ENCODE measurements around the gene AKAP13.

DNA sequence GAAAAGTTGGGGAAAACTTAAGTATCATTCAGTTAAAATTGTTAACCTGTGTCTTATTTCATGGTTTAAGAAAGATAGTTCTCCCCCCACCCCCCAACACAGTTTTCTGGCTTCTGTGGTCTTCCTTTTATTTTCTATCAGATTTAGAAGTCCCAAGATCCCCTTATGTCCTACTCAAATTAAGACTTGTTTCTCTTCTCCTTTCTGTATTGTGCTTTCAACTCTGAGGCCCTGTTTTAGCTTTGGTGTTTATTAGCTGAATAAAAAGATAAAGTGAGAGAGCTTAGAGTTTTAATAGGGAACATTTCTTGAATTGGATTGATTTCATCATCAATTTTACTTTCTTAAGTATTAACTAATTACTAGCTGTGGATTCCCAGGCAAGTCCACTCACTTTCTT lies 62.6 kb downstream of the AKAP13 start:
- TF ChIP-seq EGR1 (IDR thresholded peaks at IDR 0.05) (no peak), EP300 (IDR thresholded peaks at IDR 0.05; ENCODE audit: borderline replicate concordance) (no peak), YY1 (IDR thresholded peaks at IDR 0.05; ENCODE audit: low read depth) (no peak), TCF12 (IDR thresholded peaks at IDR 0.05; ENCODE audit: low read depth) (no peak), TEAD4 (IDR thresholded peaks at IDR 0.05) (no peak), TAF1 (IDR thresholded peaks at IDR 0.05; ENCODE audit: low read depth) (no peak)
- TF ChIP-seq, protein P1, sequence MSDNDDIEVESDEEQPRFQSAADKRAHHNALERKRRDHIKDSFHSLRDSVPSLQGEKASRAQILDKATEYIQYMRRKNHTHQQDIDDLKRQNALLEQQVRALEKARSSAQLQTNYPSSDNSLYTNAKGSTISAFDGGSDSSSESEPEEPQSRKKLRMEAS (IDR thresholded peaks at IDR 0.05), result no peak
- TF ChIP-seq, protein P2, sequence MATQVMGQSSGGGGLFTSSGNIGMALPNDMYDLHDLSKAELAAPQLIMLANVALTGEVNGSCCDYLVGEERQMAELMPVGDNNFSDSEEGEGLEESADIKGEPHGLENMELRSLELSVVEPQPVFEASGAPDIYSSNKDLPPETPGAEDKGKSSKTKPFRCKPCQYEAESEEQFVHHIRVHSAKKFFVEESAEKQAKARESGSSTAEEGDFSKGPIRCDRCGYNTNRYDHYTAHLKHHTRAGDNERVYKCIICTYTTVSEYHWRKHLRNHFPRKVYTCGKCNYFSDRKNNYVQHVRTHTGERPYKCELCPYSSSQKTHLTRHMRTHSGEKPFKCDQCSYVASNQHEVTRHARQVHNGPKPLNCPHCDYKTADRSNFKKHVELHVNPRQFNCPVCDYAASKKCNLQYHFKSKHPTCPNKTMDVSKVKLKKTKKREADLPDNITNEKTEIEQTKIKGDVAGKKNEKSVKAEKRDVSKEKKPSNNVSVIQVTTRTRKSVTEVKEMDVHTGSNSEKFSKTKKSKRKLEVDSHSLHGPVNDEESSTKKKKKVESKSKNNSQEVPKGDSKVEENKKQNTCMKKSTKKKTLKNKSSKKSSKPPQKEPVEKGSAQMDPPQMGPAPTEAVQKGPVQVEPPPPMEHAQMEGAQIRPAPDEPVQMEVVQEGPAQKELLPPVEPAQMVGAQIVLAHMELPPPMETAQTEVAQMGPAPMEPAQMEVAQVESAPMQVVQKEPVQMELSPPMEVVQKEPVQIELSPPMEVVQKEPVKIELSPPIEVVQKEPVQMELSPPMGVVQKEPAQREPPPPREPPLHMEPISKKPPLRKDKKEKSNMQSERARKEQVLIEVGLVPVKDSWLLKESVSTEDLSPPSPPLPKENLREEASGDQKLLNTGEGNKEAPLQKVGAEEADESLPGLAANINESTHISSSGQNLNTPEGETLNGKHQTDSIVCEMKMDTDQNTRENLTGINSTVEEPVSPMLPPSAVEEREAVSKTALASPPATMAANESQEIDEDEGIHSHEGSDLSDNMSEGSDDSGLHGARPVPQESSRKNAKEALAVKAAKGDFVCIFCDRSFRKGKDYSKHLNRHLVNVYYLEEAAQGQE (IDR thresholded peaks at IDR 0.05; ENCODE audit: low read depth), result no peak
